SHP77 treated with DMSO at 0.1 percent for 48 hours (cell line): Measurements from ENCODE around the gene CYP27B1.

Experiments used
- DNase-seq: peaks from one replicate; lab custom pipeline; 2025; lab: John Stamatoyannopoulos, UW

CYP27B1 gene

GRCh38 chr12:57735952-57736740, 30.7 kb downstream of the CYP27B1 start:
- DNase-seq = no peak

- DNase-seq = no peak
Observed at GRCh38 chr12:57735198-57735855, 31.6 kb downstream of the CYP27B1 start.

GRCh38 chr12:57734591-57734990, 32.3 kb downstream of the CYP27B1 start:
- no peak for DNase-seq

GRCh38 chr12:57733928-57734327, 33.0 kb downstream of the CYP27B1 start:
- no peak for DNase-seq

- no peak for DNase-seq
Observed at GRCh38 chr12:57732726-57733593, 33.9 kb downstream of the CYP27B1 start.

GRCh38 chr12:57732270-57732669, 34.6 kb downstream of the CYP27B1 start:
- DNase-seq = no peak

GRCh38 chr12:57731411-57732080, 35.3 kb downstream of the CYP27B1 start:
- no peak for DNase-seq

- DNase-seq = no peak
Observed at GRCh38 chr12:57730336-57731067, 36.4 kb downstream of the CYP27B1 start.

GRCh38 chr12:57729321-57729844, 37.5 kb downstream of the CYP27B1 start:
- no peak for DNase-seq

GRCh38 chr12:57727758-57728395, 39.0 kb downstream of the CYP27B1 start:
- DNase-seq = no peak

- DNase-seq = no peak
Observed at GRCh38 chr12:57726884-57727757, 39.8 kb downstream of the CYP27B1 start.

- DNase-seq = peak; percentile 36
Observed at GRCh38 chr12:57726151-57726883, 40.6 kb downstream of the CYP27B1 start.

- no peak for DNase-seq
Observed at GRCh38 chr12:57725851-57726150, 41.1 kb downstream of the CYP27B1 start.

GRCh38 chr12:57724936-57725740, 41.7 kb downstream of the CYP27B1 start:
- no peak for DNase-seq

GRCh38 chr12:57724003-57724935, 42.6 kb downstream of the CYP27B1 start:
- DNase-seq = no peak

- DNase-seq = no peak
Observed at GRCh38 chr12:57723630-57723962, 43.3 kb downstream of the CYP27B1 start.
